Kidney epithelial cell (primary cell): ENCODE measurements around the gene SCN1B. TPM values are rescaled to one million over a fixed set of nuclear protein-coding genes. Genes with fewer than 3 reads are reported as not detected.
"Not testable (repeated sequence)": the region's sequence is repeated elsewhere in the genome, so short reads cannot be mapped to it uniquely, and the experiment has no call there.

ENCODE experiments used
- DNase-seq: peaks from one replicate; pipeline ENCODE4 v3.0.0-alpha.2; 2010; ENCODE audit warnings: low read depth
- H3K27me3 ChIP-seq: 2 replicates; pipeline ENCODE4 v1.6.0; 2011; ENCODE audit warnings: low read length; ENCODE audit not compliant: control insufficient read depth, insufficient read depth
- H3K36me3 ChIP-seq: 2 replicates; pipeline ENCODE4 v1.5.1; 2011; ENCODE audit warnings: low read length; ENCODE audit not compliant: control insufficient read depth, insufficient read depth
- H3K4me3 ChIP-seq: 2 replicates; pipeline ENCODE4 v1.5.1; 2011; ENCODE audit warnings: low read depth, mild to moderate bottlenecking, control low read depth, low read length
- CTCF ChIP-seq: IDR thresholded peaks from 2 replicates; pipeline ENCODE4 v1.5.1; 2011; ENCODE audit warnings: mild to moderate bottlenecking, moderate library complexity, low read length, control low read depth, inconsistent platforms; ENCODE audit not compliant: insufficient read depth, poor library complexity, severe bottlenecking
- total RNA-seq: library from RNA; depleted of rRNA; stranded (reverse); fragments of >200 nt; gene quantifications from 2 replicates; pipeline ENCODE4 v1.2.3, GENCODE V29; 2015

SCN1B gene
- total RNA-seq, 1 donor from 2014 or later, result 1.8 TPM

GRCh38 chr19:35000647-35001501, 29.4 kb upstream of the SCN1B start:
- DNase-seq, result peak; percentile 12
- H3K4me3 ChIP-seq, result peak overlapping the region; percentile 91
- no peaks in the 10 kb centered on the region for H3K36me3 ChIP-seq
- no peaks in the 10 kb centered on the region for H3K27me3 ChIP-seq
- TF ChIP-seq CTCF, result no peak

- Histone ChIP-seq H3K36me3 (peaks cover 2% of the 10 kb centered on the region), H3K27me3 (no peaks in the 10 kb centered on the region), H3K4me3 (no peak overlapping the region)
- no peak for TF ChIP-seq CTCF
- no peak for DNase-seq
Observed at GRCh38 chr19:35002037-35002535, 28.2 kb upstream of the SCN1B start.

GRCh38 chr19:35004517-35005255, 25.6 kb upstream of the SCN1B start:
- no peak for DNase-seq
- Histone ChIP-seq H3K27me3 (no peaks in the 10 kb centered on the region), H3K4me3 (no peak overlapping the region), H3K36me3 (peaks cover 2% of the 10 kb centered on the region)
- TF ChIP-seq CTCF, result no peak

- Histone ChIP-seq H3K27me3 (no peaks in the 10 kb centered on the region), H3K36me3 (peaks cover 2% of the 10 kb centered on the region), H3K4me3 (no peak overlapping the region)
- TF ChIP-seq CTCF, result no peak
- no peak for DNase-seq
Observed at GRCh38 chr19:35005256-35005977, 24.9 kb upstream of the SCN1B start.

- H3K4me3 ChIP-seq, result not testable (repeated sequence)
Observed at GRCh38 chr19:35006007-35006341, 24.3 kb upstream of the SCN1B start.

More at GRCh38 chr19:35006007-35006341, 24.3 kb upstream of the SCN1B start:
- H3K27me3 ChIP-seq, H3K36me3 ChIP-seq, DNase-seq: not testable (repeated sequence)
